Stimulated activated CD4-positive, alpha-beta T cell treated with anti-CD3 and anti-CD28 coated beads, Interleukin-15, amount 100 ng/mL, for 24 hours (primary cell): ENCODE measurements around the gene AGAP1.

Experiments used
- DNase-seq: peaks from one replicate; pipeline ENCODE4 v3.0.0-alpha.2; 2020

AGAP1 gene

GRCh38 chr2:236033462-236033861 lies 539.6 kb downstream of the AGAP1 start:
- no peak for DNase-seq

- DNase-seq, result no peak
These were observed 541.1 kb downstream of the AGAP1 start for GRCh38 chr2:236034974-236035373.

- DNase-seq, result no peak
These were observed 542.2 kb downstream of the AGAP1 start for GRCh38 chr2:236036045-236036444.

GRCh38 chr2:236038096-236038495 lies 544.3 kb downstream of the AGAP1 start:
- DNase-seq, result no peak

- DNase-seq, result no peak
These were observed 546.9 kb downstream of the AGAP1 start for GRCh38 chr2:236040600-236041328.

GRCh38 chr2:236041616-236042015 lies 547.8 kb downstream of the AGAP1 start:
- no peak for DNase-seq

GRCh38 chr2:236042087-236042486 lies 548.2 kb downstream of the AGAP1 start:
- no peak for DNase-seq

GRCh38 chr2:236044191-236044590 lies 550.3 kb downstream of the AGAP1 start:
- DNase-seq, result no peak

GRCh38 chr2:236045251-236046235 lies 551.7 kb downstream of the AGAP1 start:
- no peak for DNase-seq

GRCh38 chr2:236046715-236047114 lies 552.9 kb downstream of the AGAP1 start:
- no peak for DNase-seq

- DNase-seq, result no peak
These were observed 553.3 kb downstream of the AGAP1 start for GRCh38 chr2:236047176-236047575.

GRCh38 chr2:236047886-236048540 lies 554.2 kb downstream of the AGAP1 start:
- DNase-seq, result no peak

- peak; percentile 23 for DNase-seq
These were observed 556.1 kb downstream of the AGAP1 start for GRCh38 chr2:236049981-236050380.

GRCh38 chr2:236051351-236051750 lies 557.5 kb downstream of the AGAP1 start:
- DNase-seq, result no peak

- DNase-seq, result no peak
These were observed 558.0 kb downstream of the AGAP1 start for GRCh38 chr2:236051806-236052205.

- DNase-seq, result no peak
These were observed 558.4 kb downstream of the AGAP1 start for GRCh38 chr2:236052206-236052605.

GRCh38 chr2:236052926-236053821 lies 559.3 kb downstream of the AGAP1 start:
- DNase-seq, result no peak

GRCh38 chr2:236054125-236054524 lies 560.3 kb downstream of the AGAP1 start:
- DNase-seq, result no peak

- no peak for DNase-seq
These were observed 560.9 kb downstream of the AGAP1 start for GRCh38 chr2:236054621-236055305.

GRCh38 chr2:236055471-236055870 lies 561.6 kb downstream of the AGAP1 start:
- DNase-seq, result no peak

- DNase-seq, result no peak
These were observed 562.3 kb downstream of the AGAP1 start for GRCh38 chr2:236056141-236056540.

GRCh38 chr2:236057375-236057774 lies 563.5 kb downstream of the AGAP1 start:
- no peak for DNase-seq
